ENCODE results near the gene PIK3R6.

GRCh38 chr17:8855477-8856204 lies 11.8 kb downstream of the PIK3R6 start:
- TF ChIP-seq CTCF (conservative IDR thresholded peaks at IDR 0.05; ENCODE audit: low read depth in 2 of 2) (no peak), EZH2phosphoT487 (IDR thresholded peaks at IDR 0.05; ENCODE audit: unreplicated experiment) (no peak), EZH2 (IDR thresholded peaks at IDR 0.05; ENCODE audit: low read depth, unreplicated experiment) (no peak), POLR2AphosphoS5 (IDR thresholded peaks at IDR 0.05; ENCODE audit: low read depth) (no peak), CREB1 (CRISPR knock-in tag; IDR thresholded peaks at IDR 0.05; ENCODE audit: low read depth) (no peak)
